D721Med (cell line): ENCODE results near the gene PCDHGA8.
"Not testable (repeated sequence)": the region's sequence is repeated elsewhere in the genome, so short reads cannot be mapped to it uniquely, and the experiment has no call there.

ENCODE experiments used
- DNase-seq: peaks from one replicate; pipeline ENCODE4 v3.0.0; 2011; ENCODE audit warnings: low spot score; ENCODE audit not compliant: insufficient read length
- FAIRE-seq: peaks from 2 replicates; lab custom pipeline; 2011; peaks lifted over from hg19 to GRCh38; lab: Jason Lieb, UNC
- CTCF ChIP-seq: IDR thresholded peaks from 2 replicates; pipeline ENCODE4 v1.5.1; 2012; ENCODE audit warnings: mild to moderate bottlenecking, control low read depth; ENCODE audit not compliant: insufficient read depth; ENCODE audit errors: missing control alignments

The PCDHGA8 gene

GRCh38 chr5:141417494-141418172 lies 25.2 kb downstream of the PCDHGA8 start, which contains the start of gene PCDHGB7:
Gene PCDHGB7, plus strand, starts transcription at chr5:141417677. Its CDS starts 183 bp downstream, at chr5:141417860.
- DNase-seq, FAIRE-seq: not testable (repeated sequence)

GRCh38 chr5:141419074-141419880 lies 26.8 kb downstream of the PCDHGA8 start:
- DNase-seq = no peak
- TF ChIP-seq CTCF = no peak
- no peak for FAIRE-seq

GRCh38 chr5:141420855-141421488 lies 28.5 kb downstream of the PCDHGA8 start, which contains the start of gene PCDHGA11:
Gene PCDHGA11, plus strand, starts transcription at chr5:141421051. Its CDS starts 177 bp downstream, at chr5:141421228.
- no peak for FAIRE-seq
- no peak for TF ChIP-seq CTCF
- DNase-seq = no peak

GRCh38 chr5:141421489-141421855 lies 29.0 kb downstream of the PCDHGA8 start:
- DNase-seq (no peak), FAIRE-seq (no peak)
- TF ChIP-seq CTCF = no peak

- no peak for FAIRE-seq
- DNase-seq = no peak
- no peak for TF ChIP-seq CTCF
These were observed 30.4 kb downstream of the PCDHGA8 start for GRCh38 chr5:141422742-141423291.

- no peak for DNase-seq
- FAIRE-seq = no peak
- no peak for TF ChIP-seq CTCF
These were observed 35.5 kb downstream of the PCDHGA8 start for GRCh38 chr5:141427783-141428426.
